ENCODE data around the gene ABR.
"Not testable (repeated sequence)": the region's sequence is repeated elsewhere in the genome, so short reads cannot be mapped to it uniquely, and the experiment has no call there.

Gene ABR

GRCh38 chr17:1146561-1147265, 33.1 kb downstream of the ABR start:
- no peak for DNase-seq

DNA sequence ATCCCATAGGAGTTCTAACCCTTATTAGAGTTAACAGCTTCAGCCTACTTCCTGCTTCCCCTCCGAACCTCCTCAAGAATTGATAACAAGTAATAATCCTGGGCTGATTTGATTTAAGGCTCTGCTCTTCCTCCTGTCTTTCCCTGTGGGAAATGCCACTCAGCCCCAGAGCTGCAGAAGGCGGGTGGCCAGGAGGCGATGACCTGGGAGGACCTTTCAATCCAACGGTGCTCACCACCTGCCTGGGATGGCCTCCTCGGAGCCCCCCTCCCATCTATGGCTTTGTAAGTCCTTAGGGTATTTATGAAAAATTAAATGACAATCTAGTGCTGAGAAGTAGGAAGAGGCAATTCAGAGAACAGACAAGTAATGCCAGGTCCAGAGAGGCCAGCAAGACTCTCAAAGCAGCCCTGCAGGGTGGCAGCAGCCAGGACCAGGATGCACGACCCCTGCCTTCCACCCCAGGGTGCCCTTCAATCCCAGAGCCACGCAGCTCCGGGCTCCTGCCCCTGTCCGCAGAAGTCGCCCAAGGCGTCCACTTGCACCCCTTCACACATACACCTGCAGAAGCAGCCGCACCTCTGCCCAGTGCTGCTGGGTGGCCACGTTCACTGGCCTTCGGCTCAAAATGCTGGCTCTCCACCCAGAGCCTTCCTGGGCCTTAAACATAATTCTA, 34.3 kb downstream of the ABR start:
- DNase-seq, result no peak

DNA sequence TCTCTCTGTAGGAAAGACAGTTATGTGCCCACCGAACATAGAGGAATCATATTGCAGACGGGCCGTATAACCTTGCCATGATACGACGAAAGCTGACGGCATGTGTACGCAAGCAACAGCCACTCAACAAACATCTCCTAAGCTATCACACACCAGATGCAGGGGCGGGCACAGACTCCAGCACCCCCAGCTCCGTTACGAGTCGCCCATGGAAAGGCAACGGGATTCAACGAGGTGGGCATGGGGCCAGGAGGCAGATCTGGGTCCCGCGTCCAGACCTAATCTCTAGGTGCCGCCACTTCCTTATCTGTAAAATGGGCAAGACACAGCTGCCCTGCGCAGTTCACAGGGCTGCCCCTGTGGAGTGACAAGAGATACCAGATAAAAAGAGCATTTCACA, 35.6 kb downstream of the ABR start:
- DNase-seq, result no peak

GRCh38 chr17:1143573-1143972, 36.2 kb downstream of the ABR start:
- no peak for DNase-seq

GRCh38 chr17:1142561-1142971, 37.2 kb downstream of the ABR start:
- no peak for DNase-seq

GRCh38 chr17:1137465-1137894, 42.3 kb downstream of the ABR start:
- DNase-seq, result no peak

DNA sequence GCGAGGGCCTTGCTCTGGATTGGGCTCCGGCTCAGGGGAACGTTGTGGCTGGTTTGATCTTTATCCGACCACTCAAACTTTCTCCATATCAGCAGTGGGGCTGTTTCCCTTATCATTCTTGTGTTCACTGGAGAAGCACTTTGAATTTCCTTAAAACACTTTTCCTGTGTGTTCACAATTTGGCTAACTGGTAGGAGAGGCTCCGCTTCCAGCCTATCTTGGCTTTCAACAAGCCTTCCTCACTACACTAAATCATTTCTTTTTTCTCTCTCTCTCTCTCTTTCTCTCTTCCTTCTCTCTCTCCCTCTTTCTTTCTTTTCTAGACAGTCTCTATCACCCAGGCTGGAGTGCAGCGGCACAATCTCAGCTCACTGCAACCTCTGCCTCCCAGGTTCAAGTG, 43.0 kb downstream of the ABR start:
- DNase-seq, result no peak

GRCh38 chr17:1134634-1135324, 45.0 kb downstream of the ABR start:
- peak; percentile 53 for DNase-seq

DNA sequence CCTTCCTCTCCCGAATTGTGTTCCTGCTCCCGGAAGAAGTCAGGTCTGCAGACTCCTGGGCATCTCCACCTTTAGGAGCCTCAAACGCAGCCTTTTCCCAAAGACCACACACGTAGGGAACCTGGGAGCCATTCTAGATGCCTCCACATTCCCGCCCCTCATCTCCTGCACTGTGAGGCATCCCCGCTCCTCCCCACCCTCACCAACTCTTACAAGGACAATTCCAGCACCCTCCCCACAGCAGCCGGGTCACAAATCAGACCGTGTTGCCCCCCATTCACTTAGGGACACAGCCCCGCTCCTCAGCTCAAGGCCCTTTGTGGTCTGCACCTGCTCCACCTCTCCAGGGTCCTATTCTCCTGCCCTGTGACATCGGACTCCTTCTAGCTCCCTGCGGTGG, 49.6 kb downstream of the ABR start:
- no peak for DNase-seq

DNA sequence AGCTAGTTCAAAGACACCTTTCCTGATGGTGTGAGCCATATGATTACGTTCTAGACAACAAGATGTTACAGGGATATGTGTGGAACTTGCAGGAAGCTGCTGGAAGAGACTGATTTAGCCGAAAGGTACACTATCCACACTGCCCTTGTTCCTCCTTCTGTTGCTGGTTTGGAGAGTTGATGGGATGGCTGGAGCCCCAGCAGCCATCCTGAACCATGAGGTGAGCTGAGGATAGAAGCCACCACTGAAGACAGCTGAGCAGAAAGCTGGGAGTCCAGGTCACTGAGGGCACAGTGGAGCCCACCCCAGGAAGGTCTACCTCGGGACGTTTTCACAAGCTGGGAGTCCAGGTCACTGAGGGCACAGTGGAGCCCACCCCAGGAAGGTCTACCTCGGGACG, 51.3 kb downstream of the ABR start:
- DNase-seq, result not testable (repeated sequence)

- no peak for DNase-seq
Observed at GRCh38 chr17:1126801-1127550, 52.8 kb downstream of the ABR start.

GRCh38 chr17:1126250-1126797, 53.5 kb downstream of the ABR start:
- no peak for DNase-seq

DNA sequence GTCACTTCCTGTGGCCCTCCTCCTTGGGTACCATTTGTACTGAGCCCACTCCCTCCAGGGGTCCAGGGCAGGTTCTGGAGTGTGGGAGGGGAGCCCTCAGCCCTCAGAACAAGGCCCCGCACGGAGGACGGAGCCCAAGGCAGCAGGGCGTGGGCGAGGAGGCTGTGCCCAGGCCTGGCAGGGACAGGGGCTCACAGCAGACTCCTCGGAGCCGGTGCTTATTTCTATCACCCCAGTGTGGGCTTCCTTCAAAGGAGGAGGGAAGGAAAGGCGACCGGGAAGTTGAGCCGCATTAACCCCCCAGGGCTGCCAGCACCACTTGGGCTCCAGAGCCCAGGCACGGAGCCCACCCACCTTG, 54.0 kb downstream of the ABR start:
- DNase-seq, result no peak

DNA sequence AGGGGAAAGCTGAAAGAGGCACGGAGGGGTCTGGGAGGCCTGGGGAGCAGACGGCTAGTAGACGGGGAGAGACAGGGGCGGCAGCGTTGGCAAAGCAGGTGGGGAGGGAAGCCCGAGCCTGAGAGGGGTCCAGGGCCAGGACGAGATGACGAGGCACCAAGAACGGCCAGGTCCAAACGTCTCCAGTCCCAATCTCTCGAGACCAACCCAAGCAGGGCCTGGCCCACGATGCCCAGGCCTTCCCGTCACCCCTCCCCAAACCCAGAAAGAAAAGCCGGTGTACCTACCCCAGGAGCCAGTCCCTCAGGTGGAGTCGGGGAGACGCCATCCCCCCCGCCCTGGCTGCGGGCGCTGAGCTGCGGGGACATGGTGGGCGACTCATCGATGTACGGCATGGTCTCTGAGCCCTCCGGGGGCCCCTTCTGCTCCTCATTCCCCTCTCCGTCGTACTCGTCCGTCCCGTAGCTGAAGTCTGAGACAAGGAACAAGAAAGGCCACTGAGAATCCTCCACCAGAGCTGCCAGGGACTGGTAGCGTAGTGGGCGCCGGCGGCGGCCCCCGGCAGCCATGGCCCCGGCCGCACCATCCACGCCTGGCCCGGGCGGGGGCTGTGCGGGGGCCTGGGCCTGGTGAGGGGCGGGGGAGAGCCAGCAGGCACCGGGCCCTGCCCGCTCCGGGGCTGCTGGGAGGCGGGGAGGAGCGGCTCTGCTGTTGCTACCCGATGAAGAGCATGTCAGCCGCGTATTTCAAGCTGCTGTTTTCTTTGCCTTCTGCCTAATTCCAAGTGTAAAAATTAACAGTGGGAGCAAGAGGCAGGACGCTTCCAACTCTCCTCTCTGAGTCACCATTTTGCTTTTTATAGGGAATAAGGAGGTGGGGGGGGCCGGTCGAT, 54.6 kb downstream of the ABR start:
- no peak for DNase-seq

DNA sequence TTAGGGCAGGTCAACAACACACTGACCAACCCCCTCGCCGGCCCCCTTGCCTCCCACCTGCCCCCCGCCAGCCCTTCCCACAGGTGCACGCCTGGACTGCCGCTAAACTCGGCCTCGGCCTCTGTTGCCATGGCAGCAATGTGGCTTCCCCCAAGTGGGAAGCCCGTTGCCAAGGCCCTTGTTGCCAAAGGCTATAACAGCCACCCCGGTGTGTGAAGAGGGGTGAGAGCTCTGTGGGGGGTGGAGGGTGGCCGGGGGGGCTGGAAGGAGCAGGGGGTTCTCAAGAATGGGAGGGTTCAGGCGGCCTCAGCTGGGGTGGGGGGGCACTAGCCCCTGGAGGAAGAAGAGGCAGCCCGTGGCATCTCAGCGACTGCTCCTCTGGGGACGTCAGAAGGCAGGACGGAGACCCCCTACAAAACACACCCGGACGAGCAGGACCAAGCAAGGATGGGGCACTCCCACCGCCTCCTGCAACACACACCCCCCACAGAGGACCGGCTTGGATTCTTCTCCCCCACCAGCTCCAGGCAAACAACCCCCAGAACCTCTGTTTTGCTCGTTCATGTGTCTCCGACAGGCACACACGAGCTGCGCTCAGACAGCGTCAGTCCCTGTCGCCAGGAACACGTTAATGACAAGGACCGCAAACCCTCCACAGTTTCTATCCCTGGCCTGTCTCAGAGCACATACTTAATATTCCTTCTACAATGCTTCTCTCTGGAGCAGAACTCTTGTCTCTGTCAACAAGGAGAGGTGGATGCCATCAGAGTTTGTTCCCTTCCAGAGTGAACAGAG, 55.7 kb downstream of the ABR start:
- no peak for DNase-seq

GRCh38 chr17:1123393-1123831, 56.4 kb downstream of the ABR start:
- no peak for DNase-seq

DNA sequence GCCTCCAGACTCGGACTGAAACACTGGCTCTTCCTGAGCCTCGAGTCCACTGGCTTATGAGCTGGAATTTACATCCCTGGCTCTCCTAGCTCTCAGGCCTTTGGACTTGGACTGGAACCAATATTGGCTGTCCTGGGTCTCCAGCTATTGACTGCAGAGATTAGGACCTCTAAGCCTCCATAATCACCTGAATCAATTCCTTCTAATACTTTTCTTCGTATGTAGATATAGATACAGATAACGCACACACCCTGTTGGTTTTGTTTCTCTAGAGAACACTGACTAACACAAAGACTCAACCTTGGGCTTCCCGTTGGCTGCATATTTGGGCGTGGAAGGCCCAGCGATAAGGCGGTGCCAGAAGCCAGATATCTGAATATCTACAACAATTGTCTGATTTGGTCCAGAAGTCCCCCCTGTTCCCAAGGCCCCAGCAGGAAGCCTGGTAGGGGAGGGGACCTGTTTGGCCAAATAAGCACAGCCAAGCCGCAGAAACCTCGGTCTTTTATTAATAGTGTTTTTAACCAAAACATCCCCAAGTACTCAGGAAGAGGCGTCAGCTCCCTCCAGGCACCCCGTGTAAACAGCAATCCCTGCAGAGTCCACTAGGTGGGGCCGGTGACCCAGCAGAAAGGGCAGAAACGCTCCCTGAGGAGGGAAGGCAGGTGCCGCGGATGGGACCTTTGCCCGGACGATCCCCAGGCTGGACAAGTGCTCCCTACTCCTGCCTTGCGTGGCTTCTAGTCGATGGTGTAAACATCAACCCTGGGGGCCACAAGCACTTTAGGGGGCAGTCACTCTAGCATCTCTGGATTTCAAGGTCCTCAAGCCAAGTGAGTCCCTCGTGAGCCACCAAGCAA, 57.0 kb downstream of the ABR start:
- peak; percentile 48 for DNase-seq

- not testable (repeated sequence) for DNase-seq
Observed at GRCh38 chr17:1121442-1121817, 58.4 kb downstream of the ABR start.

DNA sequence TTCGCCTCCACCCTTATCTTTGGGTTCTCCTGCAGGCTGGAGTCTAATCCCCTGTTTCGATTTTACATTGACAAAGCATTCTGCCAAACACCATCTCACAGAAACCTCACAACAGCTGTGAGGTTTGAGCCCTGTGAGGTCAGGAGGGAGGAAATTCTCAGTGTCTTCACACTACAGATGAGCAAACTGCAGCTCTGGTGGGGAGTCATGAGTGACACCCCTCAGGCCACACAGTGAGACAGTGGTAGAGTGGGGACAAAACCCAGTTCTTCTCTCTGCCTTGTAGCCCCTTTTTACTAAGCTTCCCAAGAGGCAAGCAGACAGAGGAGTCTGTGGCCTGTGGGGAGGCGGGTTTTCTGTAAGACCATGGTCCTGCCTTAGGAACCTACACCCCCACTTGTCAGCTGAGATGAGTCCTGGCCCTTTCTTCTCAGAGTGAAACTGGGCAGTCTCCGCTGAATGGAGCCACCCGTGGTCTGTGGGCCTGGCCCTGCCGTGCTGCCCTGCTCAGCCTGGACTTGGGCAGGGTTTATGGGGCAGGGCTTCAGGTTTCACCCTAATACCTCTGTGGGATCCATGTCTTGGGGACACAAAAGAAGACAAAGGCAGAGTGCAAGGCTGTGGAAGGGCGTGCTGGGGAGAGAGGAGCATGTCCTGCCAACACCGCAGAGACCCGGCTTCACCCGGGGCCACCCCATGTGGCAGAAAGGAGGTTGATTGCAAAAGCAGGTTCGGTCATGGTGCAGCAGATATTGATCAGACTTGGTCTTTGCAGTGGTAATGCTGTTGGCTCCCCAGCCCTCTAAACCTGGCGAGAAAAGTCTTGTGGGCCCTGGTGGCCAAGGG, 59.0 kb downstream of the ABR start:
- DNase-seq, result no peak
